SK-N-MC (cell line): ENCODE results near the gene KRR1.

Experiments used
- EZH2 ChIP-seq: fragments of 200-600 bp; sonication (generic); IDR thresholded peaks from one replicate; pipeline ENCODE4 v1.6.1; 2017; ENCODE audit warnings: antibody characterized with exemption
- FOXP2 ChIP-seq: optimal IDR thresholded peaks from 2 replicates; pipeline ENCODE3; 2011; ENCODE audit warnings: mild to moderate bottlenecking, moderate library complexity; ENCODE audit not compliant: insufficient read depth; ENCODE audit errors: extremely low read length, control extremely low read depth
- POLR2AphosphoS5 ChIP-seq: IDR thresholded peaks from 2 replicates; pipeline ENCODE4 v1.6.1; 2012; ENCODE audit warnings: mild to moderate bottlenecking, low read depth, low read length, borderline replicate concordance

- TF ChIP-seq EZH2 (no peak), POLR2AphosphoS5 (no peak), FOXP2 (no peak)
These were observed 43.1 kb upstream of the KRR1 start for GRCh38 chr12:75554556-75554880.
